Tibial artery (tissue), 4 donors: ENCODE data around the gene SBK2.

Experiments used
- DNase-seq, 2 donors: peaks; one replicate each; pipeline ENCODE4 v3.0.0-alpha.2; 2019
- H3K27ac ChIP-seq, 2 donors: fragments of 200-600 bp; sonication (generic) in 1 of 2; 1 replicate in 1 of 2; 2 replicates in 1 of 2; pipeline ENCODE4 v1.5.1; 2018 to 2019; ENCODE audit warnings: mild to moderate bottlenecking in 1 of 2
- H3K27me3 ChIP-seq, 2 donors: fragments of 200-600 bp; sonication (generic) in 1 of 2; one replicate each; pipeline versions ENCODE4 v1.5.1 to v1.6.0; 2016 to 2019
- H3K36me3 ChIP-seq, 3 donors: fragments of 200-600 bp; sonication (generic) in 2 of 3; one replicate each; pipeline ENCODE4 v1.5.1; 2016 to 2019; ENCODE audit warnings: mild to moderate bottlenecking in 2 of 3
- H3K4me1 ChIP-seq, 4 donors: fragments of 200-600 bp; sonication (generic) in 2 of 4; 1 replicate in 3 of 4; 2 replicates in 1 of 4; pipeline ENCODE4 v1.5.1; 2016 to 2019
- H3K4me3 ChIP-seq, 2 donors: fragments of 200-600 bp; sonication (generic) in 1 of 2; 1 replicate in 1 of 2; 2 replicates in 1 of 2; pipeline ENCODE4 v1.5.1; 2018 to 2019; ENCODE audit warnings: mild to moderate bottlenecking in 2 of 2
- H3K9me3 ChIP-seq, 3 donors: fragments of 200-600 bp; sonication (generic) in 1 of 3; one replicate each; pipeline ENCODE4 v1.5.1; 2016 to 2019
- CTCF ChIP-seq, 2 experiments: fragments of 200-600 bp in 1 of 2; fragments of 450-650 bp in 1 of 2; IDR thresholded peaks; one replicate each; pipeline ENCODE4 v1.5.1; 2017 to 2019; ENCODE audit warnings: antibody characterized with exemption in 2 of 2, mild to moderate bottlenecking in 1 of 2, moderate library complexity in 1 of 2
- intact Hi-C: fragments of 100-400 bp; cut with DNase I; formaldehyde crosslinking; loops from one replicate; pipeline ENCODE4 v1.15.0; 2023; ENCODE audit warnings: low total_unique reads

The SBK2 gene

GRCh38 chr19:55563261-55563690, 26.3 kb upstream of the SBK2 start:
- intact Hi-C loops: no loop called here
- no peak overlapping the region for H3K27ac ChIP-seq

DNA sequence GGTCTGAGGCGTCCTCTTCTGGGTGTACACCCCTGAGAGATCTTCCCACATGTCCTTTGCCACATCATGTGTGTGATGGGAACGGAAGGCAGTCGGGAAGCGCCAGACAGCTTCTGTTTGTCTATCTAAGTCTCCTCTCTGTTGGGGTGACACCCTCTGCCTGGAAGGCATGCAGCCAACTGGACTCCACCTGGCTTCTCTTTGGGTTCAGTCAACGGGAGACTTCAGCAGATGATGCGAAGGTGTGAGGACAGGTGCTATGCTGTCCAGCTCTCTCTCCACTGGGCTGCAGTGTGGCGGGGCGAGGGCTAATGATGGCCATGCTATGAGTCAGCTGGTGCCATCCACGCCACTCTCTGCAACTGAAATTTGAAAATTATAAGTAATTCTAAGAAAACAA, 22.8 kb upstream of the SBK2 start:
- no peaks in the 10 kb centered on the region for H3K4me1 ChIP-seq
- H3K36me3 ChIP-seq: no peaks in the 10 kb centered on the region
- peaks cover 0 to 4% (median 0%) of the 10 kb centered on the region in 3 donors for H3K9me3 ChIP-seq
- no peak for DNase-seq
- intact Hi-C loops: no loop called here
- H3K27me3 ChIP-seq: peaks cover 0 to 25% of the 10 kb centered on the region in 2 donors
- no peak overlapping the region for H3K27ac ChIP-seq
- no peak overlapping the region for H3K4me3 ChIP-seq
- no peak for TF ChIP-seq CTCF (IDR thresholded peaks at IDR 0.05)

More at GRCh38 chr19:55563261-55563690, 26.3 kb upstream of the SBK2 start:
- no peaks in the 10 kb centered on the region for H3K36me3 ChIP-seq
- no peak for TF ChIP-seq CTCF (IDR thresholded peaks at IDR 0.05)
- no peak for DNase-seq
- peaks cover 0 to 4% (median 0%) of the 10 kb centered on the region in 3 donors for H3K9me3 ChIP-seq
- H3K27me3 ChIP-seq: peaks cover 0 to 29% of the 10 kb centered on the region in 2 donors
- H3K4me1 ChIP-seq: no peaks in the 10 kb centered on the region
- H3K4me3 ChIP-seq: no peak overlapping the region

DNA sequence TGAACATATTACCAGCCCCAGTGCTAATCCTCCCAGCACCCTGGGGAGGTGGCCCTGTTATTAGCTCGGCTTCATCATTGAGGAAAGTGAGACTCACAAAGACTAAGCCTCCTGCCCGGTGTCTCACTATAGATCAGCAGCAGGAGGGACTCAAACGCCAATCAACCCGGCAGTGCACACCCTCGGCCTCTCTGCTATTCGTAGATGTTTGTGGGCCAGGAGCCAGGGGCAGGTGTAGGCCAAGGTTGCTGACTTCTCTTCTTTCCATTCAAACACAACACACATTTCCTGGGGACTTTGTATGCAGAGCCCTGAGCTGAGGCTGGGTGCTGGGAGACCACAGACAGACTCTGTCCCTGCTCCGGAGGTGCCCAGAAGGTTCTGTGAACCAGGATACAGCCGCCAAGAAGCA, 17.8 kb upstream of the SBK2 start:
- Histone ChIP-seq H3K4me3 (no peak overlapping the region), H3K27ac (no peak overlapping the region)

DNA sequence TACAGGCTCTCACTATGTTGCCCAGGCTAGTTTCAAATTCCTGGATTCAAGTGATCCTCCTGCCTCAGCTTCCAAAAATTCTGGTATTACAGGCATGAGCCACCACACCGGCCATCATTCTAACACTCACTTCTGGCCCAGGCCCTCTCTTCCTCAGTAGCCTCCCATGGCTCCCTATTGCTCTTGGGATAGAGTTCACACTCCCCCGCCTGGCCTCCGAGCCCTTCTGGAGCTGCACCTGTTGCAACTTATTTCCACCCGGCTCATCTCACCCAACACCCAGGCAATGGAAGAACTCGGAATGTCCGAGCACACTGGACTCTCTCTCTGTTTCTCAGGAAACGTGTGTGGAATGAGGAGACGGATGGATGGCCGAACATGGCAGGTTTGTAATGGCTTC, 17.4 kb upstream of the SBK2 start:
- H3K4me1 ChIP-seq: peaks cover 0 to 11% (median 8%) of the 10 kb centered on the region in 4 donors
- H3K27ac ChIP-seq: no peak overlapping the region
- DNase-seq: no peak
- intact Hi-C loops: no loop called here
- H3K27me3 ChIP-seq: peaks cover 0 to 47% of the 10 kb centered on the region in 2 donors
- TF ChIP-seq CTCF (IDR thresholded peaks at IDR 0.05): no peak
- no peak overlapping the region for H3K4me3 ChIP-seq
- no peaks in the 10 kb centered on the region for H3K9me3 ChIP-seq
- H3K36me3 ChIP-seq: no peaks in the 10 kb centered on the region

More for the DNA sequence above, 17.8 kb upstream of the SBK2 start:
- intact Hi-C loops: no loop called here
- Histone ChIP-seq H3K27me3 (peaks cover 0 to 49% of the 10 kb centered on the region in 2 donors), H3K36me3 (no peaks in the 10 kb centered on the region), H3K9me3 (no peaks in the 10 kb centered on the region), H3K4me1 (peaks cover 0 to 7% (median 4%) of the 10 kb centered on the region in 4 donors)
- no peak for DNase-seq
- TF ChIP-seq CTCF (IDR thresholded peaks at IDR 0.05): no peak

DNA sequence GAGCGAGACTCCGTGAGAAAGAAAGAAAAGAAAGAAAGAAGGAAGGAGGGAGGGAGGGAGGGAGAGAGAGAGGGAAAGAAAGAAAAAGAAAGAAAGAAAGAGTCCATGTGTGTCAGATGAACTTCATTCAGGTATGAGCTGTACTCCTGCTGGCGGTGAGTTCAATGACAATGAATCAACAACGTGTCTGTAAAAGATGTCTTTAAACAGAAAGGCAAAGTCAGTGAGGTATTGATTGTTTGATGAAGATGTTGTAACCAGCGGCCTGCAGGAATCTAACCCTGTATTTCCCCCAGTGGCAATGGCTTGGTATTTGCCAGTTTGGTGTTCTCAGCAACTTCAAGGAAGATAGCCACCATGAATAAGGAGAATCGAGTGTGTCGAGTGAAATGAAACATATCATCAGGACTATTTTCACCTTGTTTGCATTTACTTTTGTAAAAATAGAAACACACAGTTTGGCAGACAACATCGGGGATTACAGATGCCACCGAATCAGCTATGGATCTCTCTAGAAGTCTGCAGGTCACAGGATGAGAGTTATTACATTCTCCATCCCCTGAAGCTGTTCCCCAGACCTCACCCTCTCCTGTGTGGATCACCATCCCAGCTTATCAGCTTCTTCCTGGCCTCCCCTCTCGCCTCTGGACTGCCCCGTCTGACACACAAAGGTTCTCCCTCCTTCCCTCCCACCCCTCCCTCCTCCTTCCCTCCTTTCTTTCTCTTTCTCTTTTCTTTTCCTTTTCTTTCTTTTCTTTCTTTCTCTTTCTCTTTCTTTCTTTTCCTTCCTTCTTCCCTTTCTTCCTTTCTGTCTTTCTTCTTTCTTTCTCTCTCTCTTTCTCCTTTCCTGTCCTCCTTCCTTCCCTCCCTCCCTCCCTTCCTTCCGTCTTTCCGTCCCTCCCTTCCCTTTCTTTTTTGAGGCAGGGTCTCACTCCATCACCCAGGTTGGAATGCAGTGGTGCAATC, 16.6 kb upstream of the SBK2 start:
- peaks cover 0 to 49% of the 10 kb centered on the region in 2 donors for H3K27me3 ChIP-seq
- DNase-seq: no peak
- H3K4me3 ChIP-seq: no peak overlapping the region
- no peak overlapping the region for H3K27ac ChIP-seq
- H3K4me1 ChIP-seq: peaks cover 0 to 15% (median 9%) of the 10 kb centered on the region in 4 donors
- H3K9me3 ChIP-seq: no peaks in the 10 kb centered on the region
- TF ChIP-seq CTCF (IDR thresholded peaks at IDR 0.05): no peak
- no peaks in the 10 kb centered on the region for H3K36me3 ChIP-seq
- intact Hi-C loops: no loop called here
